ENCODE data around the gene ULK4. TPM values are rescaled to one million over a fixed set of nuclear protein-coding genes. Genes with fewer than 3 reads are reported as not detected.

Gene ULK4
- total RNA-seq, 1 experiment from 2014 or later, result 6.3 TPM

DNA sequence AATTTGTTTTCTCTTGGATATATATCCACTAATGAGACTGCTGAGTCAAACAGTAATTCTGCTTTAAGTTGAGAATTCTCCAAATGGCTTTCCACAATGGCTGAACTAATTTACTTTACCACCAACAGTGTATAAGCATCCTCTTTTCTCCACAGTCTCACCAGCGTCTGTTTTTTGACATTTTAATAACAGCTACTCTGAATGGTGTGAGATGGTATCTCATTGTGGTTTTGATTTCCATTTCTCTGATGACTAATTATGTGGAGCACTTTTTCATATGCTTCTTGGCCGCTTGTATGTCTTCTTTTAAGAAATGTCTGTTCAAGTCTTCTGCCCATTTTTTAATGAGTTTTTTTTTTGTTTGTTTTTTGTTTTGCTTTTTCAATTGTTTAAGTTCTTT is 556.4 kb downstream of the ULK4 start:
- TF ChIP-seq, protein P1, sequence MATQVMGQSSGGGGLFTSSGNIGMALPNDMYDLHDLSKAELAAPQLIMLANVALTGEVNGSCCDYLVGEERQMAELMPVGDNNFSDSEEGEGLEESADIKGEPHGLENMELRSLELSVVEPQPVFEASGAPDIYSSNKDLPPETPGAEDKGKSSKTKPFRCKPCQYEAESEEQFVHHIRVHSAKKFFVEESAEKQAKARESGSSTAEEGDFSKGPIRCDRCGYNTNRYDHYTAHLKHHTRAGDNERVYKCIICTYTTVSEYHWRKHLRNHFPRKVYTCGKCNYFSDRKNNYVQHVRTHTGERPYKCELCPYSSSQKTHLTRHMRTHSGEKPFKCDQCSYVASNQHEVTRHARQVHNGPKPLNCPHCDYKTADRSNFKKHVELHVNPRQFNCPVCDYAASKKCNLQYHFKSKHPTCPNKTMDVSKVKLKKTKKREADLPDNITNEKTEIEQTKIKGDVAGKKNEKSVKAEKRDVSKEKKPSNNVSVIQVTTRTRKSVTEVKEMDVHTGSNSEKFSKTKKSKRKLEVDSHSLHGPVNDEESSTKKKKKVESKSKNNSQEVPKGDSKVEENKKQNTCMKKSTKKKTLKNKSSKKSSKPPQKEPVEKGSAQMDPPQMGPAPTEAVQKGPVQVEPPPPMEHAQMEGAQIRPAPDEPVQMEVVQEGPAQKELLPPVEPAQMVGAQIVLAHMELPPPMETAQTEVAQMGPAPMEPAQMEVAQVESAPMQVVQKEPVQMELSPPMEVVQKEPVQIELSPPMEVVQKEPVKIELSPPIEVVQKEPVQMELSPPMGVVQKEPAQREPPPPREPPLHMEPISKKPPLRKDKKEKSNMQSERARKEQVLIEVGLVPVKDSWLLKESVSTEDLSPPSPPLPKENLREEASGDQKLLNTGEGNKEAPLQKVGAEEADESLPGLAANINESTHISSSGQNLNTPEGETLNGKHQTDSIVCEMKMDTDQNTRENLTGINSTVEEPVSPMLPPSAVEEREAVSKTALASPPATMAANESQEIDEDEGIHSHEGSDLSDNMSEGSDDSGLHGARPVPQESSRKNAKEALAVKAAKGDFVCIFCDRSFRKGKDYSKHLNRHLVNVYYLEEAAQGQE (IDR thresholded peaks at IDR 0.05; ENCODE audit: low read depth), result no peak
- TF ChIP-seq CBX3 (IDR thresholded peaks at IDR 0.05; ENCODE audit: low read depth) (no peak), ZFX (IDR thresholded peaks at IDR 0.05) (no peak), EZH2phosphoT487 (IDR thresholded peaks at IDR 0.05; ENCODE audit: borderline replicate concordance) (no peak), POLR2AphosphoS5 (IDR thresholded peaks at IDR 0.05; ENCODE audit: low read depth, low read length) (no peak), ZNF274 (IDR thresholded peaks at IDR 0.05; ENCODE audit: low read depth, low read length) (no peak), CEBPB (IDR thresholded peaks at IDR 0.05; ENCODE audit: low read depth) (no peak), ELF1 (IDR thresholded peaks at IDR 0.05; ENCODE audit: borderline replicate concordance, low read depth) (no peak), JUND (IDR thresholded peaks at IDR 0.05) (no peak), EZH2 (IDR thresholded peaks at IDR 0.05) (no peak)
- TF ChIP-seq, protein P2, sequence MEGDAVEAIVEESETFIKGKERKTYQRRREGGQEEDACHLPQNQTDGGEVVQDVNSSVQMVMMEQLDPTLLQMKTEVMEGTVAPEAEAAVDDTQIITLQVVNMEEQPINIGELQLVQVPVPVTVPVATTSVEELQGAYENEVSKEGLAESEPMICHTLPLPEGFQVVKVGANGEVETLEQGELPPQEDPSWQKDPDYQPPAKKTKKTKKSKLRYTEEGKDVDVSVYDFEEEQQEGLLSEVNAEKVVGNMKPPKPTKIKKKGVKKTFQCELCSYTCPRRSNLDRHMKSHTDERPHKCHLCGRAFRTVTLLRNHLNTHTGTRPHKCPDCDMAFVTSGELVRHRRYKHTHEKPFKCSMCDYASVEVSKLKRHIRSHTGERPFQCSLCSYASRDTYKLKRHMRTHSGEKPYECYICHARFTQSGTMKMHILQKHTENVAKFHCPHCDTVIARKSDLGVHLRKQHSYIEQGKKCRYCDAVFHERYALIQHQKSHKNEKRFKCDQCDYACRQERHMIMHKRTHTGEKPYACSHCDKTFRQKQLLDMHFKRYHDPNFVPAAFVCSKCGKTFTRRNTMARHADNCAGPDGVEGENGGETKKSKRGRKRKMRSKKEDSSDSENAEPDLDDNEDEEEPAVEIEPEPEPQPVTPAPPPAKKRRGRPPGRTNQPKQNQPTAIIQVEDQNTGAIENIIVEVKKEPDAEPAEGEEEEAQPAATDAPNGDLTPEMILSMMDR (IDR thresholded peaks at IDR 0.05 in 2 of 3, conservative IDR thresholded peaks at IDR 0.05 in 1 of 3; ENCODE audit: borderline replicate concordance in 1 of 3, insufficient read depth in 1 of 3, low read depth in 2 of 3, low read length in 2 of 3), result no peak
- TF ChIP-seq, protein P3, sequence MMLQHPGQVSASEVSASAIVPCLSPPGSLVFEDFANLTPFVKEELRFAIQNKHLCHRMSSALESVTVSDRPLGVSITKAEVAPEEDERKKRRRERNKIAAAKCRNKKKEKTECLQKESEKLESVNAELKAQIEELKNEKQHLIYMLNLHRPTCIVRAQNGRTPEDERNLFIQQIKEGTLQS (IDR thresholded peaks at IDR 0.05), result no peak
- TF ChIP-seq, protein P4, sequence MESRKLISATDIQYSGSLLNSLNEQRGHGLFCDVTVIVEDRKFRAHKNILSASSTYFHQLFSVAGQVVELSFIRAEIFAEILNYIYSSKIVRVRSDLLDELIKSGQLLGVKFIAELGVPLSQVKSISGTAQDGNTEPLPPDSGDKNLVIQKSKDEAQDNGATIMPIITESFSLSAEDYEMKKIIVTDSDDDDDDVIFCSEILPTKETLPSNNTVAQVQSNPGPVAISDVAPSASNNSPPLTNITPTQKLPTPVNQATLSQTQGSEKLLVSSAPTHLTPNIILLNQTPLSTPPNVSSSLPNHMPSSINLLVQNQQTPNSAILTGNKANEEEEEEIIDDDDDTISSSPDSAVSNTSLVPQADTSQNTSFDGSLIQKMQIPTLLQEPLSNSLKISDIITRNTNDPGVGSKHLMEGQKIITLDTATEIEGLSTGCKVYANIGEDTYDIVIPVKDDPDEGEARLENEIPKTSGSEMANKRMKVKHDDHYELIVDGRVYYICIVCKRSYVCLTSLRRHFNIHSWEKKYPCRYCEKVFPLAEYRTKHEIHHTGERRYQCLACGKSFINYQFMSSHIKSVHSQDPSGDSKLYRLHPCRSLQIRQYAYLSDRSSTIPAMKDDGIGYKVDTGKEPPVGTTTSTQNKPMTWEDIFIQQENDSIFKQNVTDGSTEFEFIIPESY (IDR thresholded peaks at IDR 0.05; ENCODE audit: extremely low read depth, insufficient replicate concordance, low read length), result no peak
- H3K9me3 ChIP-seq (ENCODE audit: control insufficient read depth in 1 of 2, insufficient read depth in 1 of 2, low read depth in 1 of 2, low read length in 2 of 2), result no peaks in the 10 kb centered on the region
- no peaks in the 10 kb centered on the region for H3K36me3 ChIP-seq (ENCODE audit: control insufficient read depth in 1 of 2, insufficient read depth in 2 of 2, low read length in 2 of 2)
- H3K27ac ChIP-seq (ENCODE audit: low read depth, low read length), result no peak overlapping the region
- no peak for DNase-seq (ENCODE audit: low read depth, low spot score)
- no peaks in the 10 kb centered on the region for H3K79me2 ChIP-seq (ENCODE audit: insufficient read depth, low read length)
- no peaks in the 10 kb centered on the region for H3K9me2 ChIP-seq (ENCODE audit: insufficient read depth)
- H3K4me1 ChIP-seq (ENCODE audit: control insufficient read depth in 1 of 2, insufficient read depth in 2 of 2, low read length in 2 of 2), result no peaks in the 10 kb centered on the region
- no peak overlapping the region for H3K4me3 ChIP-seq (replicated peaks in 1 of 2; ENCODE audit: low read depth in 1 of 2, low read length in 2 of 2)
- H2AFZ ChIP-seq (ENCODE audit: low read depth, low read length, poor library complexity, severe bottlenecking), result no peak overlapping the region
- no peaks in the 10 kb centered on the region for H3K27me3 ChIP-seq (ENCODE audit: insufficient read depth, low read length)
- intact Hi-C loops (cut with micrococcal nuclease), result no loop called here
- RAD21 ChIA-PET (ENCODE audit: low non-redundant PET in 1 of 2, low total read pairs in 2 of 2, uncharacterized antibody in 2 of 2, unreplicated experiment in 2 of 2), result no interaction called here
- POLR2A ChIA-PET, result no interaction called here
- no peak for ATAC-seq
- no peaks in the 10 kb centered on the region for H4K20me1 ChIP-seq (ENCODE audit: insufficient read depth)
- no peak overlapping the region for H3K9ac ChIP-seq (ENCODE audit: low read length)
- H3K4me2 ChIP-seq (ENCODE audit: low read length), result no peak overlapping the region
- no TSS peak for BruUV-seq (replicated peaks)
- CTCF ChIA-PET, result no interaction called here
